OCI-LY3 (cell line): ENCODE measurements around the gene VPS13A.

Experiments used
- H2AFZ ChIP-seq: fragments of 200-600, 300-600 bp; shearing (Covaris generic); 2 replicates; pipeline ENCODE4 v1.6.0; 2014; ENCODE audit warnings: antibody characterized with exemption, low read depth, low read length
- H3K27ac ChIP-seq: fragments of 200-600, 300-600 bp; sonication (generic); 2 replicates; pipeline ENCODE4 v1.5.1; 2014; ENCODE audit warnings: mild to moderate bottlenecking, low read length, moderate library complexity, mixed read lengths
- H3K27me3 ChIP-seq: fragments of 200-600, 300-600 bp; sonication (generic); 2 replicates; pipeline ENCODE4 v1.6.1; 2014; ENCODE audit warnings: low read depth, low read length, mixed read lengths
- H3K36me3 ChIP-seq: fragments of 200-600, 300-600 bp; sonication (generic); replicated peaks from 2 replicates; pipeline ENCODE3; 2014; ENCODE audit warnings: low read depth, low read length, mixed read lengths
- H3K4me1 ChIP-seq: fragments of 300-600, 200-600 bp; sonication (generic); 2 replicates; pipeline ENCODE4 v1.6.1; 2014; ENCODE audit warnings: low read length, mixed read lengths
- H3K4me2 ChIP-seq: fragments of 200-600, 300-600 bp; sonication (generic); 2 replicates; pipeline ENCODE4 v1.6.1; 2014; ENCODE audit warnings: low read length, mixed read lengths
- H3K4me3 ChIP-seq: fragments of 300-600, 200-600 bp; sonication (generic); 2 replicates; pipeline ENCODE4 v1.5.1; 2014; ENCODE audit warnings: antibody characterized with exemption, mild to moderate bottlenecking, low read length, moderate library complexity
- H3K79me2 ChIP-seq: fragments of 300-600, 200-600 bp; shearing (Covaris generic); 2 replicates; pipeline ENCODE4 v1.6.1; 2014; ENCODE audit warnings: mild to moderate bottlenecking, low read length, mixed read lengths
- H3K9ac ChIP-seq: fragments of 300-600, 200-600 bp; shearing (Covaris generic); 2 replicates; pipeline ENCODE4 v1.6.0; 2014; ENCODE audit warnings: mild to moderate bottlenecking, low read length, moderate library complexity
- H3K9me3 ChIP-seq: fragments of 200-600, 300-600 bp; shearing (Covaris generic); 2 replicates; pipeline ENCODE4 v1.6.1; 2014; ENCODE audit warnings: low read length, mixed read lengths; ENCODE audit not compliant: insufficient read depth
- H4K20me1 ChIP-seq: fragments of 200-600, 300-600 bp; sonication (generic); 2 replicates; pipeline ENCODE4 v1.6.1; 2016; ENCODE audit warnings: low read length, mixed read lengths; ENCODE audit not compliant: insufficient read depth
- EZH2phosphoT487 ChIP-seq: fragments of 200-600 bp; shearing (Covaris generic); IDR thresholded peaks from 2 replicates; pipeline ENCODE4 v1.6.1; 2018; ENCODE audit warnings: antibody characterized with exemption, mixed run types, low read depth
- TF ChIP-seq, protein P1 (sequence below): fragments of 200-600, 300-600 bp; sonication (generic); IDR thresholded peaks from 2 replicates; pipeline ENCODE4 v1.5.1; 2014; ENCODE audit warnings: antibody characterized with exemption, low read length, low read depth

Gene VPS13A

DNA sequence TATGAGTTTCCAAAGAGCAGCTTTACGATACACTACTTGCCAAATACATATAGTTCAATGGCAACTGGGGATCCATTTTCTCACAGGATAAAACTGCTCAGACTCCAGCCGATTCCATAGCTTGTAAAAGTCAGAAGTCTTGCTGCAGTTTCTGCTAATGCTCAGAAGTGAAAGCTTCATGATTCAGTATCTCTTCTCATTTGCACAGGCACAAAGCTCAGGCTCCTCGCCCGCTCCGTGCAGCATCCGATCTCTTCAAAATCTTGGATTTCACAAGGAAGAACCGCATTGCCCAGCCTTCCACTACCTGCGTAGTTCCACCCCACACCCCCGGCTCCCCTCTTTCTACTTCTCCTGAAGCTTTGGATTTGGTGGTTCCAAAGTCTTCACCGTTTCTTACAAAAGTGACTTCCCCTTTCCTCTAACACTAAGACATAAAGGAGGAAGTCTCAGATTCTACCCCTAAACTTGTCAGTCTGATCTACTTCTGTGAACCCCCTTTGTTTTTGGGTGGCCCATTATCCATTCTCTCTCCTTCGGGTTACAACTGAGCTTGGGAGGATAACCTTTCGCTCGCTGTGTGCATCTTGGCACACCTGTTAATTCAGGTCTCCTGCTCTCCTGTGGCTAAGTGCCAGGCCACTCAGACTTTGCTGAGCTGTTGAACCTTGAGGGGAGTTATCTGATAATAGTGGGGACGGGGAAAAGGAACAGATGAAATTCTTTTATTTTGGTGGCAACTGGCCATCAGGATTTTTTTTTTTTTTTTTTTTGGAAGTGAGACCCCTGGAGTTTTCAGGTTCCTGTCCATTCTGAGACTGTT lies 276.7 kb downstream of the VPS13A start:
- TF ChIP-seq, protein P1, sequence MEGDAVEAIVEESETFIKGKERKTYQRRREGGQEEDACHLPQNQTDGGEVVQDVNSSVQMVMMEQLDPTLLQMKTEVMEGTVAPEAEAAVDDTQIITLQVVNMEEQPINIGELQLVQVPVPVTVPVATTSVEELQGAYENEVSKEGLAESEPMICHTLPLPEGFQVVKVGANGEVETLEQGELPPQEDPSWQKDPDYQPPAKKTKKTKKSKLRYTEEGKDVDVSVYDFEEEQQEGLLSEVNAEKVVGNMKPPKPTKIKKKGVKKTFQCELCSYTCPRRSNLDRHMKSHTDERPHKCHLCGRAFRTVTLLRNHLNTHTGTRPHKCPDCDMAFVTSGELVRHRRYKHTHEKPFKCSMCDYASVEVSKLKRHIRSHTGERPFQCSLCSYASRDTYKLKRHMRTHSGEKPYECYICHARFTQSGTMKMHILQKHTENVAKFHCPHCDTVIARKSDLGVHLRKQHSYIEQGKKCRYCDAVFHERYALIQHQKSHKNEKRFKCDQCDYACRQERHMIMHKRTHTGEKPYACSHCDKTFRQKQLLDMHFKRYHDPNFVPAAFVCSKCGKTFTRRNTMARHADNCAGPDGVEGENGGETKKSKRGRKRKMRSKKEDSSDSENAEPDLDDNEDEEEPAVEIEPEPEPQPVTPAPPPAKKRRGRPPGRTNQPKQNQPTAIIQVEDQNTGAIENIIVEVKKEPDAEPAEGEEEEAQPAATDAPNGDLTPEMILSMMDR: no peak
- no peak for TF ChIP-seq EZH2phosphoT487
- H3K27me3 ChIP-seq: no peaks in the 10 kb centered on the region
- peak overlapping the region; percentile 79 for H3K4me3 ChIP-seq
- peaks cover 28% of the 10 kb centered on the region for H3K4me1 ChIP-seq
- H3K36me3 ChIP-seq: no peaks in the 10 kb centered on the region
- no peaks in the 10 kb centered on the region for H3K79me2 ChIP-seq
- peak overlapping the region; percentile 95 for H2AFZ ChIP-seq
- peak overlapping the region; percentile 38 for H3K27ac ChIP-seq
- no peaks in the 10 kb centered on the region for H3K9me3 ChIP-seq
- no peaks in the 10 kb centered on the region for H4K20me1 ChIP-seq
- peak overlapping the region; percentile 62 for H3K9ac ChIP-seq
- peak overlapping the region; percentile 79 for H3K4me2 ChIP-seq

DNA sequence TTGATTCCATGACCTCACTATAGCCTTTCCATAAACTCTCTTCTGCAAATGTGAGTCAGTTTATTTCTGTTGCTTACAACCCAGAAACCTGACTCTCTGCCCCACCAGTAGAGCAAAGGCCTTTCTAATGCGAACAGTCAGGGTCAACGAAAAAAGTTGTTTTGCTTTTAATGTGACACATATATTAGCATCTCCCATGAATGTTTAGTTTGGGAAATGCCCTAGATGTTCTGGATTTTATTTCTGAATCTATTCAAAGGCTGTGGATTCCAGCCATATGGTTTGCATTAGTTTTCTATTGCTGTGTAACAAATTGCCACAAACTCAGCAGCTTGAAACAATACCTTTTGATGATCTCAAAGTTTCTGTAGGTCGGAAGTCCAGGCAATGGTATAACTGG lies 277.3 kb downstream of the VPS13A start:
- no peak for TF ChIP-seq EZH2phosphoT487
- TF ChIP-seq, protein P1: no peak
- H3K9ac ChIP-seq: no peak overlapping the region
- H3K4me2 ChIP-seq: peak overlapping the region; percentile 79
- peaks cover 28% of the 10 kb centered on the region for H3K4me1 ChIP-seq
- H2AFZ ChIP-seq: peak overlapping the region; percentile 95; the same call in 1 of the 2 replicates
- no peaks in the 10 kb centered on the region for H4K20me1 ChIP-seq
- no peak overlapping the region for H3K27ac ChIP-seq
- H3K4me3 ChIP-seq: no peak overlapping the region
- no peaks in the 10 kb centered on the region for H3K27me3 ChIP-seq
- no peaks in the 10 kb centered on the region for H3K36me3 ChIP-seq
- H3K9me3 ChIP-seq: no peaks in the 10 kb centered on the region
- no peaks in the 10 kb centered on the region for H3K79me2 ChIP-seq

DNA sequence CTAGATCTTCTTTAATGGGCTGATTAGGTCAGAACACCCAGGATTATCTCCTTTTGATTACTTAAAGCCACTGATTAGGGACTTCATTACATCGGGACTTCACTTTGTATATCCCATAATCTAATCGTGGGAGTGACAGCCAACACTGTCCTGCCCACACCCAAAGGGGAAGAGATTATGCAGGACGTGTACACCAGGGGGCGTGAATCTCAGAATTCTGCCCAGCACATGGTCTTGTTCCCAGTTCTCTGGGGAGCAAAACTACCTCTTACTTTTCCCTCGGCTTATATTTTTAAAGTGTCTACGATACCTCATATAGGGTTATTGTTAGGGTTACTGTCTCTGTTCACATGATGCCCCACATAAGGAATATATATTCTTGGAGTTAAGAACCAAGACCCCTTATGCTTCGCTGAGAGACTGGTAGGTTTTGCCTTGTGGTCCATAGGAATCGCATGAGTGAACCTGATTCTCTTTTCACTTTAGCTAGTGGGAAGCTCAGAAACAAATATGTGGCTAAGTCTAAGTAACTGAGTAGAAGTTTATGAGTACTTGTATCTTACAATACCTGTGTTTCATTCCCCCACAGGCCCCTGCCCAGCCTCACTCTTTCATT lies 278.1 kb downstream of the VPS13A start:
- peak overlapping the region; percentile 79 for H3K4me2 ChIP-seq
- peak overlapping the region; percentile 61; the same call in 1 of the 2 replicates for H2AFZ ChIP-seq
- H3K27ac ChIP-seq: no peak overlapping the region
- H3K4me1 ChIP-seq: peaks cover 28% of the 10 kb centered on the region
- no peaks in the 10 kb centered on the region for H4K20me1 ChIP-seq
- H3K9me3 ChIP-seq: no peaks in the 10 kb centered on the region
- no peak overlapping the region for H3K4me3 ChIP-seq
- no peaks in the 10 kb centered on the region for H3K79me2 ChIP-seq
- H3K36me3 ChIP-seq: no peaks in the 10 kb centered on the region
- TF ChIP-seq, protein P1: peak; percentile 71
- TF ChIP-seq EZH2phosphoT487: no peak
- H3K9ac ChIP-seq: no peak overlapping the region
- H3K27me3 ChIP-seq: no peaks in the 10 kb centered on the region

DNA sequence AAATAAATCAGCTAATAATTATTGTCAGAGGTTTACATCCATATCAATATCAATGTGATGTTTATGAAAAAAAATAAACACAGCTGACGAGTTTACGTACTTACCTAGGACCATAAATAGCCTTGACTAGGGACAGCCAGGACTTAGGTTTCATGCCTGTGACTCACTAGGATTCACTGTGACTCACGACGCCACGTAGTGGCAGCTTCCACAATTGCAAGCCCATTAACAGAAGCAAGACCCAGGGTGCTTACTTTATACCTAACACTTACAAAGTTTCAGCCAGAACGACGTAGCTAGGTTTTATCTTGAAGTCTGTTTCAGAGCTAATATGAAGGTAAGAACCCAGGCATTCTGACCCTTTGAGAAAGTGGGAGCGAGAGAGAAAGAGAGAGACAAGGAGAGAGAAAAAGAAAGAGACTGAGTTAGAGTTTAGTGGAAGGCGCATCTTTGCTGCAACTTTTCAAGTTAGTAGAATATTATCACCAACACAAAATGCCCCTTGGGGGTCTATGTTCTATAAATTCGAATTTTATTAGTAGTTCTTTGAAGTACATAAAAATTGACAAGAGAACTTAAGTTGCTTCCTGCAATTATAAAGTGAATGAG lies 279.6 kb downstream of the VPS13A start:
- H3K4me1 ChIP-seq: peaks cover 28% of the 10 kb centered on the region
- H3K4me2 ChIP-seq: peak overlapping the region; percentile 25; the same call in 1 of the 2 replicates
- no peaks in the 10 kb centered on the region for H3K36me3 ChIP-seq
- H3K27ac ChIP-seq: no peak overlapping the region
- no peaks in the 10 kb centered on the region for H3K79me2 ChIP-seq
- H3K9me3 ChIP-seq: no peaks in the 10 kb centered on the region
- H3K27me3 ChIP-seq: no peaks in the 10 kb centered on the region
- no peaks in the 10 kb centered on the region for H4K20me1 ChIP-seq
- H3K4me3 ChIP-seq: no peak overlapping the region
- TF ChIP-seq EZH2phosphoT487: no peak
- TF ChIP-seq, protein P1: peak; percentile 82
- H3K9ac ChIP-seq: no peak overlapping the region
- H2AFZ ChIP-seq: no peak overlapping the region; the same call in 1 of the 2 replicates
